ENCODE data around the gene RND2. TPM values are rescaled to one million over a fixed set of nuclear protein-coding genes. Genes with fewer than 3 reads are reported as not detected.
A peak's percentile ranks its signal among the peaks of the same experiment; 100 is the strongest.

RND2 gene
- total RNA-seq, 2 experiments from 2014 or later = not detected

DNA sequence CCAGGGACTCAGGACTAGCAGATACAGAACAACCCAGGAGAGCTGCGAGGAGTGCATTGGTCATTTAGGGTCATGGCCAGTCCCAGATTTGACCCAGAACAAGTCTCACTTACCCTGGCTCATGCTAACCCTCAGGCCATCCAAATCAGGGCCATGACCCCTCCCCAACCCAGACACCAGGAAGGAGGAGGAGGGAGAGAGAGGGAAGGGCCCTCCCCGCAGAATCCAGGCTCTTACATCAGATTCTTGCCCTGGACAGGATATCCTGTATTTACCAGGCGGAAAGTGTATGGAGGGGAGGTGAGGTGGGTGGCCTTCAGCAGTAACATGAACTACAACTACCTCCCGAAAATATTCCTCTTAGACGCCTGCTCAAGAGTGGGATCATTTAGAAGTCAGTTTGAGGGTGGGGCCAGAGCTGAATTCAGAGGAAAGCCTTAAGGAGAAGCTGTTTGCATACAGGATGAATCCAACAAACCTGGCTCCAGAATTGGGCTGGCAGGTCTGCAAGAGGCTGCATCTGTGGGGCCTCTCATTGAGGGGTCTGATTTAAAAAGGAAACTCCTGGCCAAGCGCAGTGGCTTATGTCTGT, 4.9 kb upstream of the RND2 start:
- H3K4me1 Mint-ChIP-seq (ENCODE audit: low read depth) = peaks cover 39% of the 10 kb centered on the region
- CTCF ChIA-PET = no interaction called here
- ATAC-seq (no peak), DNase-seq (no peak)
- no peaks in the 10 kb centered on the region for H3K27me3 Mint-ChIP-seq
- POLR2A ChIA-PET = interaction anchor here (1.1 to 3.7 kb wide), 4 partner anchors 14 to 295 kb away, joined by 3 to 23 read pairs (median 8); partner anchors contain the start of genes IFI35 and RPL27
- TF ChIP-seq, protein P1, sequence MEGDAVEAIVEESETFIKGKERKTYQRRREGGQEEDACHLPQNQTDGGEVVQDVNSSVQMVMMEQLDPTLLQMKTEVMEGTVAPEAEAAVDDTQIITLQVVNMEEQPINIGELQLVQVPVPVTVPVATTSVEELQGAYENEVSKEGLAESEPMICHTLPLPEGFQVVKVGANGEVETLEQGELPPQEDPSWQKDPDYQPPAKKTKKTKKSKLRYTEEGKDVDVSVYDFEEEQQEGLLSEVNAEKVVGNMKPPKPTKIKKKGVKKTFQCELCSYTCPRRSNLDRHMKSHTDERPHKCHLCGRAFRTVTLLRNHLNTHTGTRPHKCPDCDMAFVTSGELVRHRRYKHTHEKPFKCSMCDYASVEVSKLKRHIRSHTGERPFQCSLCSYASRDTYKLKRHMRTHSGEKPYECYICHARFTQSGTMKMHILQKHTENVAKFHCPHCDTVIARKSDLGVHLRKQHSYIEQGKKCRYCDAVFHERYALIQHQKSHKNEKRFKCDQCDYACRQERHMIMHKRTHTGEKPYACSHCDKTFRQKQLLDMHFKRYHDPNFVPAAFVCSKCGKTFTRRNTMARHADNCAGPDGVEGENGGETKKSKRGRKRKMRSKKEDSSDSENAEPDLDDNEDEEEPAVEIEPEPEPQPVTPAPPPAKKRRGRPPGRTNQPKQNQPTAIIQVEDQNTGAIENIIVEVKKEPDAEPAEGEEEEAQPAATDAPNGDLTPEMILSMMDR (IDR thresholded peaks at IDR 0.05) = no peak
- no peaks in the 10 kb centered on the region for H3K9me3 Mint-ChIP-seq
- no peaks in the 10 kb centered on the region for H3K36me3 Mint-ChIP-seq (ENCODE audit: low read depth)
- peak overlapping the region; percentile 15 for H3K4me3 Mint-ChIP-seq
- H3K27ac Mint-ChIP-seq = no peak overlapping the region
- intact Hi-C loops (cut with micrococcal nuclease) = loop anchor here (10.0 kb wide), 1 partner anchor 295 kb away; no protein-coding TSS in a partner anchor

GRCh38 chr17:43020789-43021740, 4.0 kb upstream of the RND2 start:
- Mint-ChIP-seq H3K27ac (no peak overlapping the region), H3K4me1 (ENCODE audit: low read depth) (peaks cover 39% of the 10 kb centered on the region), H3K36me3 (ENCODE audit: low read depth) (no peaks in the 10 kb centered on the region), H3K9me3 (no peaks in the 10 kb centered on the region), H3K4me3 (peak overlapping the region; percentile 86), H3K27me3 (no peaks in the 10 kb centered on the region)
- ChIA-PET CTCF (interaction anchor here (0.9 kb wide), 1 partner anchor 20 kb away, joined by 3 read pairs; no protein-coding TSS in a partner anchor), POLR2A (interaction anchor here (1.1 to 3.7 kb wide), 8 partner anchors 9 to 347 kb away, joined by 3 to 23 read pairs (median 6); partner anchors contain the start of genes IFI35 and RPL27)
- DNase-seq = peak; percentile 35
- ATAC-seq = no peak
- intact Hi-C loops (cut with micrococcal nuclease) = loop anchor here (10.0 kb wide), 1 partner anchor 294 kb away; no protein-coding TSS in a partner anchor
- TF ChIP-seq, protein P1 (IDR thresholded peaks at IDR 0.05) = no peak

DNA sequence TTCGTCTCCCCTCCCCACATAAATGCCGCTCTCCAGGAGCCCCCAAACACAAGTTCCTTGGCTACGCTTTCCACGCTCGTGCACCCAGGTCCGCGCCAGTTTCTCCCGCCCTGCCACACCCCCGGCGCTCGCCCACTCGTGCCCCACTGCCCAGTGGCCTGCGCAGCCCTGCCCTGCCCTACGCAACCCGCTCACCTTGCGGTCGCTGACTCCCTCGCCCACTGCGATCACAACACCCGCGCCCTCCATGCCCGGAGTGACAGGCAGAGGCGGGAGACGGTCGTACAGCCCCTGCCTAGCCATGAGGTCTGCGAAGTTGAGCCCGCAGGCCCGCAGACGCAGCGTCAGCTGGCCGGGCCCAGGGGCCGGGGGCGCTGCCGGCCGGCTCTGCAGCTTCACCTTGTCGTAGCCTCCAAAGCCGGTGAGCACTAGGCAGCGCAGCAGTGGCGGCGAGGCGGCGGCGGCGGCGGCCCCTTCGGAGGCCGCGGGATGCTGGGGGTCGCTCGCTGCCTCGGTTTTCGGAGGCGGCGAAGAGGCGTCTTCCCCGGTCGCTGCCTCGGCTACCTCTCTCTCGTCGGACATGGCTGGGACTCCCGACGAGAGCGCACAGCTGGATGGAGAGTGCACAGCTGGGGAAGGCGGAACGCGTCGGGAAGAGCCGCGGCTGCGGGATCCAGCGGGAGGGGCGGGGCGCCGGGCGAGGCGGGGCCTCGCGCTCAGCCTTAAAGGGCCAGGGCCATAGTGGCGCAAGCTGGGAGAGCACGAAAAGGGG, 3.1 kb upstream of the RND2 start, which contains the start of gene VAT1:
Gene VAT1, minus strand, starts transcription at position 645 of the 772 bp plus-strand sequence. Its CDS starts 63 bp downstream, at position 582.
- Mint-ChIP-seq H3K27ac (no peak within 1 kb of the TSS), H3K9me3 (no peaks in the 10 kb centered on the region), H3K36me3 (ENCODE audit: low read depth) (no peaks in the 10 kb centered on the region), H3K4me3 (peak within 1 kb of the TSS; percentile 86), H3K4me1 (ENCODE audit: low read depth) (peaks cover 39% of the 10 kb centered on the region), H3K27me3 (no peaks in the 10 kb centered on the region)
- ChIA-PET CTCF (interaction anchor here (0.9 kb wide), 1 partner anchor 20 kb away, joined by 3 read pairs; no protein-coding TSS in a partner anchor), POLR2A (interaction anchor here (1.2 to 3.7 kb wide), 6 partner anchors 10 to 346 kb away, joined by 3 to 23 read pairs (median 6); partner anchors contain the start of genes IFI35 and RPL27)
- intact Hi-C loops (cut with micrococcal nuclease) = loop anchor here (10.0 kb wide), 1 partner anchor 293 kb away; no protein-coding TSS in a partner anchor
- TF ChIP-seq, protein P1 (IDR thresholded peaks at IDR 0.05) = no peak
- ATAC-seq (peak; percentile 54), DNase-seq (peak; percentile 60)

GRCh38 chr17:43025290-43025657, 243 bp downstream of the RND2 start:
- TF ChIP-seq, protein P1 (IDR thresholded peaks at IDR 0.05) = no peak
- ChIA-PET CTCF (interaction anchor here (1.2 kb wide), 1 partner anchor 18 kb away, joined by 3 read pairs; no protein-coding TSS in a partner anchor), POLR2A (interaction anchor here (0.7 to 3.0 kb wide), 6 partner anchors 14 to 290 kb away, joined by 3 to 25 read pairs (median 8); partner anchors contain the start of genes IFI35 and RPL27)
- Mint-ChIP-seq H3K27me3 (no peaks in the 10 kb centered on the region), H3K36me3 (ENCODE audit: low read depth) (no peaks in the 10 kb centered on the region), H3K4me1 (ENCODE audit: low read depth) (peaks cover 19% of the 10 kb centered on the region), H3K4me3 (peak overlapping the region; percentile 32), H3K27ac (no peak overlapping the region), H3K9me3 (no peaks in the 10 kb centered on the region)
- intact Hi-C loops (cut with micrococcal nuclease) = loop anchor here (10.0 kb wide), 1 partner anchor 290 kb away; no protein-coding TSS in a partner anchor
- DNase-seq (no peak), ATAC-seq (no peak)
